ENCODE results near the gene IPCEF1.
"Not testable (repeated sequence)": the region's sequence is repeated elsewhere in the genome, so short reads cannot be mapped to it uniquely, and the experiment has no call there.

The IPCEF1 gene

DNA sequence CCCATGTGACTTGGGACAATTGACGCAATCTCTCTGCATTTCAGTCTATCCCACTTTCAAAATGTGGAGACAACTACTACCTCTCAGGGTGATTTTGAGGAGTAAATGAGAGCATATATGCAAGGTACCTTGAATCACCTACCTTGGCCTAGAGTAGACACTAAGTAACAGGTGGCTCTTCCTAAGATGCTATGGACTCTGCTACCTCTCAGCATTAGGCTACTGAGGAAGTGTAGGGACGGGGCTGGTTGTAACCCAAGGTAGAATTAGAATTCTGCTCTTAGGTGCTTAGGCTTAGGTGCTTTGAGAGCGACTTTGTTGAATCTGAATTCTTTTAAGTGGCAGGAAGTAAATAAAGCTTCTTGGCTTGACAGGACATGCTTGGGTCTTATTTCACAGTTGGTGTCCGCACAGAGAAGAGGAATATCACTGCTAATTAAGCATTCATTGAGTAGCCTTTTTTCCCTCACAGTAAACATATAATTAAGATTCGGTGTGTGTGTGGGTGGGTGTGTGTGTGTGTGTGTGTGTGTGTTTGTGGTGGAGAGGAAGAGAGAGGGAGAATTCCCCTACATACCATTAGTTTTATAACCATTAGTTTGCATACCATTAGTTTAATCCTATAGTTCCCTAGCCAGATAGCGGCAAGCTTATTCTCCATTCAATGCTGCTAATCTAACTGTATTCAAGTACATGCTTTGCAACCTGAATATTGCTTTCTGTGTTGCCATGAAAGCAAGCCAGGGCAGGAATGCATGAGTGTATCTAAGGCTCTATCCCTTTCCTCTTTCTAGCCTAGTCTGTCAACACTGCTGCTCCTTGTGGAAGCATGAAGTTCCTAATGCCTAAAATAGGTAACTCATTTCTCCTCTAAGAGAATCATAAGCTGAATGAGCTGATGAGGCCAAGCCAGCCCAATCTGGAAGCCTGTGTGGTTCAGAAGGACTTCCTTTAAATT is 112.5 kb downstream of the IPCEF1 start:
- peak; percentile 41 for DNase-seq

DNA sequence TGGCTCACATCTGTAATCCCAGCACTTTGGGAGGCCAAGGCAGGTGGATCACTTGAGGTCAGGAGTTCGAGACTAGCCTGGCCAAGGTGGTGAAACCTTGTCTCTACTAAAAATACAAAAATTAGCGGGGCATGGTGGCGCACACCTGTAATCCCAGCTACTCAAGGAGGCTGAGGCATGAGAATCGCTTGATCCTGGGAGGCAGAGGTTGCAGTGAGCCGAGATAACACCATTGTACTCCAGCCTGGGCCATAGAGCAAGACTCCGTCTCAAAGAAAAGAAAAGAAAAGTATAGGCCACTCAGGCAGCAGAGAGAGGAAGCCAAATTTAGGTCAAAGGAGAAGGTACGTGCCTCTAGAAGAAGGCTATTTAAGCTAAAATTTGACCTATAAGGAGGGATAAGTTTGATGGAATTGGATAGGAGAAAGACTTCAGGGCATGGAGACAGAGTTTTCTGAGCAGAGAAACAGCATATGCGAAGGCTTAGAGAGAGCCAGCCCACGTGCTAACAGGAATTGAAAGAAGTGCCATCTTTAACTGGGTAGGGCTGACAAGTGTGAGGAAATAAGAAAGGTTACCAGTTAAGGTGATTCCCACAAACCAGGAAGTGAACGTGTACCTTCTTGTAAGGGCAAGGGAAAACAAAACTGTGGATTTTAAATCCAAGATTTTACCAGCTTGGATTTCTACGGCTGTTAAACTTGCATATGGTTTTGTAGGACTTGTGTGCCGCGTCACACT is 113.8 kb downstream of the IPCEF1 start:
- DNase-seq = no peak

GRCh38 chr6:154241581-154241980 is 115.0 kb downstream of the IPCEF1 start:
- no peak for DNase-seq

- not testable (repeated sequence) for DNase-seq
Measured at GRCh38 chr6:154241061-154241460, 115.5 kb downstream of the IPCEF1 start.

DNA sequence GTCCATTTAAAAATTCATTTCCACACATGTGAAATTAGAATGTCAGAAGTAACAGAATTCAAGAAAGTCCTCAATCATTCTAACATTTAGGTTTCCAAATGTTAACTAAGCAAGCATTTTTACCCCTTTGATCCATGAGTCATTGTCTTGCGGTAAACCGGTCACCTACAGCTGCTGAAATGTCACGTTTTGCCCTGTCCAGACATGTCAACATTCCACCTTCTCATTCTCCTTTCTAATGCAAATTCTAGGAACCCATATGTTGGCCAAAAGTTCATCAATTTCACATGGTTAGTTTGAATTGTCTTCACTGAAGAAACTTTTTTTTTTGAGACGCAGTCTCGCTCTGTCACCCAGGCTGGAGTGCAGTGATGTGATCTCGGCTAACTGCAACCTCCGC is 117.2 kb downstream of the IPCEF1 start:
- DNase-seq = no peak

GRCh38 chr6:154238831-154239230 is 117.8 kb downstream of the IPCEF1 start:
- no peak for DNase-seq

DNA sequence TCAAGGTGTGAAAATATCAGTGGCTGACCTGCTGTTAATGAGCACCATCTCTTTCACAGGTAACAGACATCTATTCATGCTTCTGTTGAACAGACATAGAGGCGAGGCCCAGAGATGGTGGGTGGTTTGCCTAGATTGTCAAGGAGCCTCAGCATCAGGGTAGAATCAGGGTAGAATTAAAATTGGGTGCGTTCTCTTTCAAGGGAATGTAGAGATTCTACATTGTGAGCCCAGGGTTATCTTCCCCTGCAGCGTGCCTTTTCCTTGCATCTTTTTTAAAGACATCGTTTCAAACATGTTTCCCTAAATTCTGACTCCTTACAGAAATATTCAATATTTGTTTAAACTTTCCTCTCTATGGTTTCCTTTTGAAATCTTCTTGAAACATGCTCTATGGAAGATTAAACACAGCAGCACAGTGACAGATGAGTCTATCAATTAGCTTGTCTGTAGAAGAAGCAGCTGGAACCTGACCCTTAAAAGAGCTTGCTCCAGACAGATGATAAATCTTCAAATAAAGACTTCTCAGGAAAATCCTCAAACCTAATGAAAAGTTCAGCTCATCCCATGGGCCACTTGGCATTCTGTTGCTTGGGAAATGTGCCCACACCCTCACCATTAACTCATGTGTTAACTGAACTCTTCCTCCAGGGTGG is 119.8 kb downstream of the IPCEF1 start:
- no peak for DNase-seq

GRCh38 chr6:154234019-154234772 is 122.4 kb downstream of the IPCEF1 start:
- DNase-seq = no peak

DNA sequence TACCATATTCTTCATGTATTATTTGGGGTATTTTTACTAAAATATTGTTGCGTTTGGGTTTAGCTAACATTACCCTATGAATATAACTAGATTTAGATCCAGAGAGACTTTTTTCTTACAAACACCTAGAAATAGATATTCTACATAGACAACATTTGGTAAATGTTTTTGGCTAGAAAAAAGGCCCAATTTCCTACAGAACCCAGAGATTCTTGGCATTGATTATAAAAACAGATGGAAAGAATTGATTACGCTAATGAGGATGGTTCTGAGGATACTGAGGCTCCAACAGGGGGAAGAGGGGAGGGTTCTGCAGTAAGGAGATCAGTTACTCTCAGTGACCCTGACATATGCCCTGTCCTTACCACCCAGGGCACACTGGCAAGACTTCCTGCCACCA is 123.2 kb downstream of the IPCEF1 start:
- no peak for DNase-seq

GRCh38 chr6:154232013-154232910 is 124.3 kb downstream of the IPCEF1 start:
- no peak for DNase-seq

DNA sequence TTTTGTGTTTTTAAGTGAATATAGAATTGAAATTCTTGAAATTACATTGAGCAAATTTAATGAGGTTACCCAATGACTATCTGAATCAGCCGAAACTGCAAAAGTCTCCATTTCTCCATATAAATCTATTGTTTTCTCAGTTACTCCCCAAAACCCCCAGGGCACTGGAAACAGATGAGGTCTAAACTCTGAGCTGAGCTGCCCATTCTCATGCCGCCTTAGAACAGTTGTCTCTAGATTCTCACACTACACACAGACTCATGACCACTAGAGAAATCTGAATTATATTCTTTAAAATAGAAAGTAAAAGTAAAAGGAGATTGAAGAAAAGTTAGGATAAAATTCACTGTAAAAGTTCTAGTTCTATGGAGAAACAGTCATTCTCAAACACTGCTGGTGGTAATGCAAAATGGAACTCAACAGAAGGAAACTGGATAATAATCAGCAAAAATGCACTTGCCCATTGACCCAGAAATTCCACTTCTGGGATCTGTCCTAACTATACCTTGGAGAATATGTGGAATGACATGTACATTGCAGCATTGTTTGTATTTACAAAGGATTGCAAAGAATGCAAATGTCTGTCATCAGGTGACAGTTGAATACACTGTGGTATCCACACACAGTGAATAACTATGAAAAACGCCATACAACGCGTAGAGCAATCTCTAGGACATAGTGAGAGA is 125.5 kb downstream of the IPCEF1 start:
- no peak for DNase-seq

- no peak for DNase-seq
Measured at GRCh38 chr6:154230393-154230792, 126.2 kb downstream of the IPCEF1 start.

DNA sequence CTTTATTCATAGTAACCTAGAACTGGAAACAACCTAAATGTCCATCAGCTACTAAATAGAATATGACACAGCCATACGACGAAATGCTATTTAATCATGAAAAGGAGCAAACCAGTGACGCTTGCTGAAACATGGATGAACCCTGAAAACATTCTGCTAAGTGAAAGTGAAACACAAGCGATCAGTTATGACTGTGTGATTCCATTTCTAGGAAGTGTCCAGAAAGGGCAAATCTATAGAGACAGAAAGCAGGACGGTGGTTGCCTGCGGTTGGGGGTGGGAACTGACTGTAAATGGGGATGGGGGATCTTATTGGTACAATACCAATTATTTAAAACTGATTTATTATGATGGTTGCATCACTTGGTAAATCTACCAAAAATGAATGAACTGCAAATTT is 126.8 kb downstream of the IPCEF1 start:
- DNase-seq = peak; percentile 59

DNA sequence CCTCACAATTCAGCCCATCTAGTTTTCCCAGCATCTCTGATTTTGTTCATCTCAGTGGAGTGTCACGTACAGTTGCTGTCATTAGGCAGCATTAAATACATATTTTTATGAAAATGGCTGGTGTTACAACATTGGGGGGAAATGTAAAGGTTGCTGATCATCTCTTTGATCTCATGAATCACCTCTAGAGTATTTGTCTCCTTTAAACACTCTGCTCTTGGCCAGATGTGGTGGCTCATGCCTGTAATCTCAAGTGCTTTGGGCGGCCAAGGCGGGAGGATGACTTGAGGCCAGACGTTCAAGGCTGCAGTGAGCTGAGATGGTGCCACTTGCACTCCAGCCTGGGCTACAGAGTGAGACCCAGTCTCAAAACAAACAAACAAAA is 128.1 kb downstream of the IPCEF1 start:
- no peak for DNase-seq

DNA sequence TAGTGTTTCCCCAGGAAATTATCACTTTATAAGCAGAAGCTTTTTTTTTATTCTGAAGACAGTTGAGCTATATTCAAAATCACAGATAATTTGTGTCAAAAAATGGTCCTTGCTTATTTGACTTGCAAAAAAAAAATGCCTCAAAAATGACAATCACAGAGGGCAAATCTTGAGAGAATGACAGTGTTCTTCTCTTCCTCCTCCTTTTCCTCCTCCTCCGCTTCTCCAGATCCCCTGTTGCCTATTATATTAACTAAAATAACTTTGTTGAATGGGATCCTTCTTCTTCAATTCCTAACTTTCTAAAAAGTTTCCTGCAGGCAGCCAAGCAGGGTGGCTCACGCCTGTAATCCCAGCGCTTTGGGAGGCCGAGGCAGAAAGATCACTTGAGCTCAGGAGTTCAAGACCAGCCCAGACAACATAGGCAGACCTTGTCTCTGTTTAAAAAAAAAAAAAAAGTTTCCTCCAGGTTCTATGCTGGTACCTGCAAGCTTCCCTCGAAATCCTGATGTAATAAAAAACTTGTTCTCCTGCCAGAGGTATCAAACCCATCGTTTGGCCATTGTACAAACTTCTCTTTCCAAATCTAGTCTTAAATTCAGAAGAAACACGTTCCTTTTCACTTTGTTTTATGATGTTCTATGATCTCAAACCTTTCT is 128.6 kb downstream of the IPCEF1 start:
- no peak for DNase-seq

DNA sequence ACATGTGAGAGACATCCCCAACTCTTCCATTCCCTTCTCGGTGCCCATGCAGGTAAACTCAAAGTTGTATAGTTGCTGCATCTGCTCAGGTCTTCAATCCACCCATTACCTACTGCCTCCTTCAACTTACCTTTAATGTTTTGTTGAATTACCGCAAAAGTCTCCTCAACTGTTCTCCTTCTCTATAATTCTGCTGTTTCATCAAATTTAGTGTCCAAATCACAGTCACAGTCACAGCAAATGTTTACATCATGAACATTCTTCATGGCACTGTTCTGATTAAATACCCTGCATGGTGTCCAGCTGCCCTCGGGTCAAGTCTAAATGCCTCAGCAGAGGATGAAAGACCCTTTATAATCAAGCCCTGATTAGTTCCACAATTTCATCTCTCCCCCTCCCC is 130.1 kb downstream of the IPCEF1 start:
- no peak for DNase-seq

DNA sequence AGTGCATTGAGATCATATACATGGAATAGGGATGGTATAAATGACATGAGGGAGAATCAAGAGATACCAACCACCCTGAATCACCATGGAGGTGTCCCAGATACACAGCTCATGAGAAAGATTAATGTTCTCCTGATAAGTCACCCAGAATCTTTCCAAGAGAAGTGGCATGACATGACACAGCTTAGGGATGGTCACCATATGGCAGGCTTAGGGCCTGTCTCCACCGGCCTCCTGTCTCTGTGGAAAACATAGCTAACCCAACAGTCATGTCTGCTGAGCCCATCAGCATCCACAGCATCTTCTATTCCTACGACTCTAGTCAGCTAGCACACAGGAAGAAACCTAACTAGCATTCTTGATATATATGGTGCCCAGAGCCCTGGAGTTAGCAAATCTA is 133.3 kb downstream of the IPCEF1 start:
- DNase-seq = no peak

- DNase-seq = no peak
Measured at GRCh38 chr6:154222716-154223115, 133.9 kb downstream of the IPCEF1 start.

- no peak for DNase-seq
Measured at GRCh38 chr6:154219250-154219649, 137.4 kb downstream of the IPCEF1 start.

DNA sequence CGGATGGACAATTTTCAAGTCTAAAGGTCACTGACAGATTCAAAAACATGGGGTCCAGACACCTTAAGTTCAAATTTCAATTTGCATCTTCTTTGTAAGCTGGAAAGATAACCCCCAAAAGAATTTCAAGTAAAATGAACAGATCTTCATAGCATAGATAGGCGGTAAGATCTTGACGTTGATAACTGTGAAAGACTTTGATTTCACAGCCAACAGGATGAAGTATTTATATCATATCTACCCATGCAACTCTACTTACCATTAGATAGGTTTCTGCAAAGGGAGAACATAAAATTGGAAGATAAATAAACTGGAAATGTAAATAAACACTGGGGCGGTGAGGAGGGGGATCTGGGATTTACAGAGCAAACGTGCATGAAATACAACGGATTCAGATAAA is 137.8 kb downstream of the IPCEF1 start:
- no peak for DNase-seq

DNA sequence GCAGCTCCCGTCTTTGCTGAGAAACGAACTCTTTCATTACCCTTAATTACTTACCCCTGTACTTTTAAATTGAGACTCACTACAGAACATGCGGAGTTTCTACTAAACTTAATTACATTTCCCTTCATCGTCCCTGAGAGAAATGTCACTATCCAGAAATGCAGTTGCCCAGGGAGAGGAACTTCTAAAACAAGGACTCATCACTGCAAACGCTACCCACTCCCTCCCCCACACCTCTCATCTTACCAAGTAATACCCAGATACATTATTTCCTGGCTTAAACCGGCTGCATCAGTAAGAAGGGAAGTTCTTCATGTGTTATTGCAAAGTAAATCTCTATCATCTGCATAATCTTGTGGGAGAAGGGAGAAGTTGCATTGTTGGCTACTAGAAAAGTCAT is 138.3 kb downstream of the IPCEF1 start:
- DNase-seq = no peak

All from CD4-positive, alpha-beta T cell treated with Interleukin-12 subunit alpha and Interleukin-12 subunit beta, for 1 hour (primary cell).